H1 (cell line): ENCODE data around the gene ALOX5AP. TPM values are rescaled to one million over a fixed set of nuclear protein-coding genes. Genes with fewer than 3 reads are reported as not detected.

Experiments
- BACH1 ChIP-seq: IDR thresholded peaks from 2 replicates; pipeline ENCODE4 v1.6.1; 2012; ENCODE audit warnings: low read length, improper control_type of control experiment
- CBX8 ChIP-seq: fragments of 300-800, 300-1000 bp; sonication (generic); IDR thresholded peaks from 2 replicates; pipeline ENCODE4 v1.7.1; 2016; ENCODE audit warnings: low read depth, low read length, borderline replicate concordance
- CHD2 ChIP-seq: IDR thresholded peaks from 2 replicates; pipeline ENCODE4 v1.6.1; 2012; ENCODE audit warnings: low read length, improper control_type of control experiment
- EGR1 ChIP-seq: IDR thresholded peaks from 2 replicates; pipeline ENCODE4 v1.6.1; 2011; ENCODE audit warnings: low read depth, low read length, borderline replicate concordance
- HDAC6 ChIP-seq: IDR thresholded peaks from one replicate; pipeline ENCODE4 v1.7.1; 2012; ENCODE audit warnings: low read depth, mild to moderate bottlenecking, inconsistent platforms, low read length, moderate library complexity
- KDM1A ChIP-seq: fragments of 200-600, 300-600 bp; sonication (generic); IDR thresholded peaks from 2 replicates; pipeline ENCODE4 v1.7.1; 2016; ENCODE audit warnings: mild to moderate bottlenecking, low read length, borderline replicate concordance
- RAD21 ChIP-seq, 2 experiments: IDR thresholded peaks in 1 of 2; conservative IDR thresholded peaks in 1 of 2; 2 replicates each; pipeline ENCODE4 v1.6.1; 2011; ENCODE audit warnings: low read depth in 2 of 2, low read length in 2 of 2, improper control_type of control experiment in 1 of 2, inconsistent platforms in 1 of 2, mild to moderate bottlenecking in 1 of 2, moderate library complexity in 1 of 2
- SIRT6 ChIP-seq: IDR thresholded peaks from one replicate; pipeline ENCODE4 v1.7.1; 2012; ENCODE audit warnings: low read length, inconsistent platforms
- SP4 ChIP-seq: IDR thresholded peaks from 2 replicates; pipeline ENCODE4 v1.6.1; 2012; ENCODE audit warnings: low read length, inconsistent platforms
- SUZ12 ChIP-seq: fragments of 200-600 bp; sonication (generic); IDR thresholded peaks from 2 replicates; pipeline ENCODE4 v1.6.1; 2012; ENCODE audit warnings: mild to moderate bottlenecking, inconsistent platforms, low read length, moderate library complexity, mixed read lengths
- TBP ChIP-seq: IDR thresholded peaks from 2 replicates; pipeline ENCODE4 v1.6.1; 2011; ENCODE audit warnings: low read depth, low read length, improper control_type of control experiment
- polyA plus RNA-seq, 7 experiments: library from polyadenylated mRNA; depleted of rRNA in 3 of 7; stranded (reverse) in 5 of 7; unstranded in 2 of 7; fragments of >200 nt in 5 of 7; fragments of 200-250 nt in 2 of 7; gene quantifications; 1 replicate in 5 of 7; 2 replicates in 1 of 7; 4 replicates in 1 of 7; pipeline versions ENCODE4 v1.2.1 to v1.2.3, GENCODE V29; 2011 to 2013; ENCODE audit warnings: missing spikeins in 2 of 7, mixed read lengths in 2 of 7
- total RNA-seq: library from RNA; stranded (reverse); fragmentation: NEBNext Ultra II Directional; extraction: Animal tissue kit (Norgen Biotek cat#: 25700); gene quantifications from 2 replicates; pipeline ENCODE4 v1.2.1, GENCODE V29; 2021
- TF ChIP-seq, protein P1 (sequence below): fragments of 300-600 bp; sonication (generic); IDR thresholded peaks from 2 replicates; pipeline ENCODE4 v1.7.1; 2012; ENCODE audit warnings: low read length, moderate library complexity, mild to moderate bottlenecking, inconsistent platforms; ENCODE audit not compliant: insufficient replicate concordance
- TF ChIP-seq, protein P2 (sequence below): IDR thresholded peaks from 2 replicates; pipeline ENCODE4 v1.6.1; 2012; ENCODE audit warnings: inconsistent platforms

Gene ALOX5AP
- total and polyA plus RNA-seq, 2 of the 8 experiments (the other 6 are each of a cell fraction or from before 2014, with no cell fraction given), result not detected

DNA sequence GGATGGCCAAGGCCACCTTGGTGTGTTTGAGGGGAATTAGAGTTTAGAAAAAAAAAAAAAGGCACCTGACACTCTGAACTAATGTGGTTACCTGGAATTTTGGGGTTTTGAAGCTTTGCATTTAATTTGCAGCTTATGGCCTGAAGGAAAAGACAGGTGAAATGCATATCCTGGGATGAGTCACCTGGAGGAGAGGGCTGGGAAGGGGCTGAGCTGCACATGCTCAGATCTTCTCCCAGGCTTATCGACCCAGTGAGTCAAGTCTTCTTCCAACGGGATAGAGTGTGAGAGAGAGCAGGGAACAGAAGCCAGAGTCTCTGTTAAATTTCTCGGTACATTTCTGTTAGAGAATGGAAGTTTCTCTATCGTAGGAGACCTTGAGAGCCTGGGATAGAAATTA, 29.7 kb upstream of the ALOX5AP start (continued):
- TF ChIP-seq, protein P1, sequence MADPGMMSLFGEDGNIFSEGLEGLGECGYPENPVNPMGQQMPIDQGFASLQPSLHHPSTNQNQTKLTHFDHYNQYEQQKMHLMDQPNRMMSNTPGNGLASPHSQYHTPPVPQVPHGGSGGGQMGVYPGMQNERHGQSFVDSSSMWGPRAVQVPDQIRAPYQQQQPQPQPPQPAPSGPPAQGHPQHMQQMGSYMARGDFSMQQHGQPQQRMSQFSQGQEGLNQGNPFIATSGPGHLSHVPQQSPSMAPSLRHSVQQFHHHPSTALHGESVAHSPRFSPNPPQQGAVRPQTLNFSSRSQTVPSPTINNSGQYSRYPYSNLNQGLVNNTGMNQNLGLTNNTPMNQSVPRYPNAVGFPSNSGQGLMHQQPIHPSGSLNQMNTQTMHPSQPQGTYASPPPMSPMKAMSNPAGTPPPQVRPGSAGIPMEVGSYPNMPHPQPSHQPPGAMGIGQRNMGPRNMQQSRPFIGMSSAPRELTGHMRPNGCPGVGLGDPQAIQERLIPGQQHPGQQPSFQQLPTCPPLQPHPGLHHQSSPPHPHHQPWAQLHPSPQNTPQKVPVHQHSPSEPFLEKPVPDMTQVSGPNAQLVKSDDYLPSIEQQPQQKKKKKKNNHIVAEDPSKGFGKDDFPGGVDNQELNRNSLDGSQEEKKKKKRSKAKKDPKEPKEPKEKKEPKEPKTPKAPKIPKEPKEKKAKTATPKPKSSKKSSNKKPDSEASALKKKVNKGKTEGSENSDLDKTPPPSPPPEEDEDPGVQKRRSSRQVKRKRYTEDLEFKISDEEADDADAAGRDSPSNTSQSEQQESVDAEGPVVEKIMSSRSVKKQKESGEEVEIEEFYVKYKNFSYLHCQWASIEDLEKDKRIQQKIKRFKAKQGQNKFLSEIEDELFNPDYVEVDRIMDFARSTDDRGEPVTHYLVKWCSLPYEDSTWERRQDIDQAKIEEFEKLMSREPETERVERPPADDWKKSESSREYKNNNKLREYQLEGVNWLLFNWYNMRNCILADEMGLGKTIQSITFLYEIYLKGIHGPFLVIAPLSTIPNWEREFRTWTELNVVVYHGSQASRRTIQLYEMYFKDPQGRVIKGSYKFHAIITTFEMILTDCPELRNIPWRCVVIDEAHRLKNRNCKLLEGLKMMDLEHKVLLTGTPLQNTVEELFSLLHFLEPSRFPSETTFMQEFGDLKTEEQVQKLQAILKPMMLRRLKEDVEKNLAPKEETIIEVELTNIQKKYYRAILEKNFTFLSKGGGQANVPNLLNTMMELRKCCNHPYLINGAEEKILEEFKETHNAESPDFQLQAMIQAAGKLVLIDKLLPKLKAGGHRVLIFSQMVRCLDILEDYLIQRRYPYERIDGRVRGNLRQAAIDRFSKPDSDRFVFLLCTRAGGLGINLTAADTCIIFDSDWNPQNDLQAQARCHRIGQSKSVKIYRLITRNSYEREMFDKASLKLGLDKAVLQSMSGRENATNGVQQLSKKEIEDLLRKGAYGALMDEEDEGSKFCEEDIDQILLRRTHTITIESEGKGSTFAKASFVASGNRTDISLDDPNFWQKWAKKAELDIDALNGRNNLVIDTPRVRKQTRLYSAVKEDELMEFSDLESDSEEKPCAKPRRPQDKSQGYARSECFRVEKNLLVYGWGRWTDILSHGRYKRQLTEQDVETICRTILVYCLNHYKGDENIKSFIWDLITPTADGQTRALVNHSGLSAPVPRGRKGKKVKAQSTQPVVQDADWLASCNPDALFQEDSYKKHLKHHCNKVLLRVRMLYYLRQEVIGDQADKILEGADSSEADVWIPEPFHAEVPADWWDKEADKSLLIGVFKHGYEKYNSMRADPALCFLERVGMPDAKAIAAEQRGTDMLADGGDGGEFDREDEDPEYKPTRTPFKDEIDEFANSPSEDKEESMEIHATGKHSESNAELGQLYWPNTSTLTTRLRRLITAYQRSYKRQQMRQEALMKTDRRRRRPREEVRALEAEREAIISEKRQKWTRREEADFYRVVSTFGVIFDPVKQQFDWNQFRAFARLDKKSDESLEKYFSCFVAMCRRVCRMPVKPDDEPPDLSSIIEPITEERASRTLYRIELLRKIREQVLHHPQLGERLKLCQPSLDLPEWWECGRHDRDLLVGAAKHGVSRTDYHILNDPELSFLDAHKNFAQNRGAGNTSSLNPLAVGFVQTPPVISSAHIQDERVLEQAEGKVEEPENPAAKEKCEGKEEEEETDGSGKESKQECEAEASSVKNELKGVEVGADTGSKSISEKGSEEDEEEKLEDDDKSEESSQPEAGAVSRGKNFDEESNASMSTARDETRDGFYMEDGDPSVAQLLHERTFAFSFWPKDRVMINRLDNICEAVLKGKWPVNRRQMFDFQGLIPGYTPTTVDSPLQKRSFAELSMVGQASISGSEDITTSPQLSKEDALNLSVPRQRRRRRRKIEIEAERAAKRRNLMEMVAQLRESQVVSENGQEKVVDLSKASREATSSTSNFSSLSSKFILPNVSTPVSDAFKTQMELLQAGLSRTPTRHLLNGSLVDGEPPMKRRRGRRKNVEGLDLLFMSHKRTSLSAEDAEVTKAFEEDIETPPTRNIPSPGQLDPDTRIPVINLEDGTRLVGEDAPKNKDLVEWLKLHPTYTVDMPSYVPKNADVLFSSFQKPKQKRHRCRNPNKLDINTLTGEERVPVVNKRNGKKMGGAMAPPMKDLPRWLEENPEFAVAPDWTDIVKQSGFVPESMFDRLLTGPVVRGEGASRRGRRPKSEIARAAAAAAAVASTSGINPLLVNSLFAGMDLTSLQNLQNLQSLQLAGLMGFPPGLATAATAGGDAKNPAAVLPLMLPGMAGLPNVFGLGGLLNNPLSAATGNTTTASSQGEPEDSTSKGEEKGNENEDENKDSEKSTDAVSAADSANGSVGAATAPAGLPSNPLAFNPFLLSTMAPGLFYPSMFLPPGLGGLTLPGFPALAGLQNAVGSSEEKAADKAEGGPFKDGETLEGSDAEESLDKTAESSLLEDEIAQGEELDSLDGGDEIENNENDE, result no peak
- TF ChIP-seq CHD2 (no peak), TBP (no peak), RAD21 (IDR thresholded peaks at IDR 0.05 in 1 of 2, conservative IDR thresholded peaks at IDR 0.05 in 1 of 2; ENCODE audit: low read depth in 2 of 2, low read length in 2 of 2) (no peak), HDAC6 (no peak), SUZ12 (no peak), KDM1A (no peak), SP4 (no peak), EGR1 (no peak), CBX8 (no peak), BACH1 (no peak), SIRT6 (no peak)
- TF ChIP-seq, protein P2, sequence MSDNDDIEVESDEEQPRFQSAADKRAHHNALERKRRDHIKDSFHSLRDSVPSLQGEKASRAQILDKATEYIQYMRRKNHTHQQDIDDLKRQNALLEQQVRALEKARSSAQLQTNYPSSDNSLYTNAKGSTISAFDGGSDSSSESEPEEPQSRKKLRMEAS, result no peak
